ENCODE data around the gene KLHL22.

Gene KLHL22

GRCh38 chr22:20495861-20496681 is 476 bp upstream of the KLHL22 start:
- TF ChIP-seq, protein P1, sequence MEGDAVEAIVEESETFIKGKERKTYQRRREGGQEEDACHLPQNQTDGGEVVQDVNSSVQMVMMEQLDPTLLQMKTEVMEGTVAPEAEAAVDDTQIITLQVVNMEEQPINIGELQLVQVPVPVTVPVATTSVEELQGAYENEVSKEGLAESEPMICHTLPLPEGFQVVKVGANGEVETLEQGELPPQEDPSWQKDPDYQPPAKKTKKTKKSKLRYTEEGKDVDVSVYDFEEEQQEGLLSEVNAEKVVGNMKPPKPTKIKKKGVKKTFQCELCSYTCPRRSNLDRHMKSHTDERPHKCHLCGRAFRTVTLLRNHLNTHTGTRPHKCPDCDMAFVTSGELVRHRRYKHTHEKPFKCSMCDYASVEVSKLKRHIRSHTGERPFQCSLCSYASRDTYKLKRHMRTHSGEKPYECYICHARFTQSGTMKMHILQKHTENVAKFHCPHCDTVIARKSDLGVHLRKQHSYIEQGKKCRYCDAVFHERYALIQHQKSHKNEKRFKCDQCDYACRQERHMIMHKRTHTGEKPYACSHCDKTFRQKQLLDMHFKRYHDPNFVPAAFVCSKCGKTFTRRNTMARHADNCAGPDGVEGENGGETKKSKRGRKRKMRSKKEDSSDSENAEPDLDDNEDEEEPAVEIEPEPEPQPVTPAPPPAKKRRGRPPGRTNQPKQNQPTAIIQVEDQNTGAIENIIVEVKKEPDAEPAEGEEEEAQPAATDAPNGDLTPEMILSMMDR (IDR thresholded peaks at IDR 0.05; ENCODE audit: low read depth, low read length): peak; percentile 84

DNA sequence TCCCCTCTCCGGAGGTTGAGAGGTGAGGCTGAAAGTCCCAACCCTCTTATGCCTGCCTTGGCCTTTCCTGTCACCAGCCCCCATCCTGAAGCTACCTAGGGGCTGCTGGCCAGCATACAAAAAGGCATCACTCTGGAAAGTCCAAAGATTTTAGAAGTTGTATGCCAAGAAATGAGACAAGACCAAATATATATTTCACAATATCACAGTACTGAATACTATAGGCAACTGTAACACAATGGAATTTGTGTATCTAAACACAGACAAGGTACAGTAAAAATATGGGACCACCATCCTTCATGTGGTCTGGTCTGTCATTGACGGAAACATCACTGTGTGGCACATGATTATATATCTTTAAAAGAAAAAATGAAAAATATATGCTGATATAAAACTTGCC is 4.2 kb downstream of the KLHL22 start:
- TF ChIP-seq, protein P1 (IDR thresholded peaks at IDR 0.05; ENCODE audit: low read depth, low read length): no peak

More at GRCh38 chr22:20495861-20496681, 476 bp upstream of the KLHL22 start:
- DNase-seq (ENCODE audit: extremely low read depth, low read depth): peak; percentile 66

DNA sequence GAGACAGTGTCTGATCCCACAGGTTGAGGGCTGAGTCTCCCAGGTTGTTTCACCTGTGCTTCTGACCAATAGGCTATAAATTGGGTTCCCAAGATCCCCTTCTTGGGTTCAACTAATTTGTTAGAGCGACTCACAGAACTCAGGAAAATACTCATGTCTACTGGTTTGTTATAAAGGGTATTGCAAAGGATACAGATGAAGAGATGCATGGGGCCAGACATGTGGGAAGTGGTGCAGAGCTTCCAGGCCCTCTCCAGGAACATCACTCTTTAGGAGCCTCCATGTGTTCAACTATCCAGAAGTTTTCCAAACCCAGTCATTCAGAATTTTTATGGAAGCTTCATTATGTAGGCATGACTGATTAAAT is 4.7 kb downstream of the KLHL22 start:
- no peak for DNase-seq (ENCODE audit: extremely low read depth, low read depth)
- TF ChIP-seq, protein P1 (IDR thresholded peaks at IDR 0.05; ENCODE audit: low read depth, low read length): no peak

More for the DNA sequence above, 4.2 kb downstream of the KLHL22 start:
- DNase-seq (ENCODE audit: extremely low read depth, low read depth): no peak

- TF ChIP-seq, protein P1 (IDR thresholded peaks at IDR 0.05; ENCODE audit: low read depth, low read length): no peak
- no peak for DNase-seq (ENCODE audit: extremely low read depth, low read depth)
Observed at GRCh38 chr22:20490183-20490940, 5.2 kb downstream of the KLHL22 start.

DNA sequence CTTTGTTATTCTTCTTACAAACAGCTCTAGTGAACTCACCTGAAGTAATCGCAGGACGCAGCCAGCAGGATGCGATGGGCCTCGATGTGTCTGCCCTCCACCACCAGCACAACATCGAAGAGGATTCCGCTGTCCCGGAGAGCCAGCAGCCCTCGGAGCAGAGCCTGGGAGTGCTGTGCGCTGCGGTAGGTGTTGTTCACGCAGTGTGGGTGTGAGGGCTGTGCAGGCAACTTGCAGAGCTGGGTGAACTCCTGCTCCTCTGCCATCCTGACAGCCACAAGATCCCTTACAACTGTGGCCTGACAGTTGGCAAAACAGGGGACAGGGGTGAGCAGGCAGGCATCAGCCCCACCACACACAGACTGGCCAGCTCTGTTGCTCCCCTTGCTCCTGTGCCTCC is 6.6 kb downstream of the KLHL22 start:
- TF ChIP-seq, protein P1 (IDR thresholded peaks at IDR 0.05; ENCODE audit: low read depth, low read length): no peak
- DNase-seq (ENCODE audit: extremely low read depth, low read depth): no peak

DNA sequence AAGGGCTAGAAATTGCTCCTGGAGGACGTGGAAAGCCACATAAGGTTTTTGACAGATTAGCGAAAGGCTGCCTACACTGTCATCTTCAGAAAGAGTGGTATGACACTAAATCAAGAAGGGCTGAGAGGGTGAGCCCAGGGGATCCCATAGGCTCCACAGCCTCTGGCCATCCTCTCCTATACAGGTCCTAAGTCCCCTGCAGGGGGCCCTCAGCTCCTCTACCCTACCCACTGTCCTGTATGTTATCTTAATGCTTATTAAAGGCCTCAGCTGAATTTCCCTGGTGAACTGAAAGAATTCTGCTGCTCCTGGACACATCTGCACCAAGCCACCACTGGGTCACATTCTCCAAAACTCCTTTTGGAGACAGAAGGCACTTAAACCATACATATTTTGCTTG is 7.9 kb downstream of the KLHL22 start:
- DNase-seq (ENCODE audit: extremely low read depth, low read depth): no peak
- TF ChIP-seq, protein P1 (IDR thresholded peaks at IDR 0.05; ENCODE audit: low read depth, low read length): no peak

GRCh38 chr22:20486229-20486628 is 9.4 kb downstream of the KLHL22 start:
- DNase-seq (ENCODE audit: extremely low read depth, low read depth): no peak
- TF ChIP-seq, protein P1 (IDR thresholded peaks at IDR 0.05; ENCODE audit: low read depth, low read length): no peak
